ENCODE measurements around the gene CCRL2. TPM values are rescaled to one million over a fixed set of nuclear protein-coding genes. Genes with fewer than 3 reads are reported as not detected.

Gene CCRL2
- total and polyA plus RNA-seq, 9 of the 15 experiments (the other 6 are each of a cell fraction or from before 2014, with no cell fraction given): 3.4 to 5.7 (median 4.0) TPM

- TF ChIP-seq ZBTB40 (IDR thresholded peaks at IDR 0.05) (0 out of 2 replicates have a peak, but pooled peaks have one; percentile 20), ZBTB40 (CRISPR knock-in tag; IDR thresholded peaks at IDR 0.05) (no peak), HLTF (IDR thresholded peaks at IDR 0.05) (no peak)
Observed at GRCh38 chr3:46405301-46406019, 1.6 kb upstream of the CCRL2 start (continued).
